Omental fat pad (tissue), 4 donors: ENCODE measurements around the gene ENTPD2. TPM values are rescaled to one million over a fixed set of nuclear protein-coding genes. Genes with fewer than 3 reads are reported as not detected.

Experiments
- ATAC-seq: fragments of 150-250 bp; one replicate; pipeline ENCODE4 v1.9.1; 2016; ENCODE audit warnings: mild to moderate bottlenecking, moderate library complexity; ENCODE audit not compliant: low FRiP score
- DNase-seq: peaks from one replicate; pipeline ENCODE4 v3.0.0-alpha.2; 2019; ENCODE audit warnings: low spot score
- CTCF ChIP-seq, 3 donors: fragments of 450-650 bp; IDR thresholded peaks; one replicate each; pipeline ENCODE4 v1.5.1; 2016 to 2017; ENCODE audit warnings: antibody characterized with exemption in 3 of 3, mild to moderate bottlenecking in 3 of 3, moderate library complexity in 2 of 3
- total RNA-seq, 4 donors: library from RNA; depleted of rRNA; stranded (reverse); fragments of >200 nt; gene quantifications; one replicate each; pipeline ENCODE4 v1.1.0, GENCODE V29; 2016

The ENTPD2 gene
- total RNA-seq, 4 donors from 2014 or later, result 0.25 to 0.72 (median 0.28) TPM; not detected in 1

GRCh38 chr9:137042751-137043727 lies 10.8 kb downstream of the ENTPD2 start:
- no peak for TF ChIP-seq CTCF (IDR thresholded peaks at IDR 0.05)
- no peak for ATAC-seq
- DNase-seq, result no peak

GRCh38 chr9:137041124-137041523 lies 12.7 kb downstream of the ENTPD2 start:
- no peak for TF ChIP-seq CTCF (IDR thresholded peaks at IDR 0.05)
- ATAC-seq, result no peak
- no peak for DNase-seq

GRCh38 chr9:137040568-137040967 lies 13.3 kb downstream of the ENTPD2 start:
- no peak for TF ChIP-seq CTCF (IDR thresholded peaks at IDR 0.05)
- DNase-seq (no peak), ATAC-seq (no peak)

GRCh38 chr9:137039611-137040366 lies 14.1 kb downstream of the ENTPD2 start:
- no peak for TF ChIP-seq CTCF (IDR thresholded peaks at IDR 0.05)
- ATAC-seq, result no peak
- DNase-seq, result no peak

GRCh38 chr9:137038916-137039315 lies 14.9 kb downstream of the ENTPD2 start:
- ATAC-seq (no peak), DNase-seq (no peak)
- no peak for TF ChIP-seq CTCF (IDR thresholded peaks at IDR 0.05)

GRCh38 chr9:137037483-137037882 lies 16.4 kb downstream of the ENTPD2 start:
- no peak for ATAC-seq
- TF ChIP-seq CTCF (IDR thresholded peaks at IDR 0.05), result no peak
- DNase-seq, result no peak
